Measurements from ENCODE around the gene ALDH2. TPM values are rescaled to one million over a fixed set of nuclear protein-coding genes. Genes with fewer than 3 reads are reported as not detected.
"Not testable (repeated sequence)": the region's sequence is repeated elsewhere in the genome, so short reads cannot be mapped to it uniquely, and the experiment has no call there.

ALDH2 gene
- total and polyA plus RNA-seq, 2 of the 8 experiments (the other 6 are each of a cell fraction or from before 2014, with no cell fraction given): 25.4 to 43.8 TPM

DNA sequence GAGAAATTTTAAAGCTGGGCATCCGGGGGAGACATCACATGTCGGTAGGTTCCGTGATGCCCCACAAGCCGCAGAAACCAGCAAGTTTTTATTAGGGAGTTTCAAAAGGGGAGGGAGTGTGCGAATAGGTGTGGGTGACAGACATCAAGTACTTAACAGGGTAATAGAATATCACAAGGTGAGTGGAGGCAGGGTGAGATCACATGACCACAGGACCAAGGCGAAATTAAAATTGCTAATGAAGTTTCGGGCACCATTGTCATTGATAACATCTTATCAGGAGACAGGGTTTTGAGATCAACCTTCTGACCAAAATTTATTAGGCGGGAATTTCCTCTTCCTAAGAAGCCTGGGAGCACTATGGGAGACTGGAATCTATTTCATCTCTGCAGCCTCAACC, 54.1 kb downstream of the ALDH2 start:
- H3K4me2 ChIP-seq (ENCODE audit: insufficient read depth in 1 of 2, low read depth in 2 of 2, low read length in 2 of 2); H3K4me3 ChIP-seq (ENCODE audit: extremely low read depth in 1 of 4, insufficient read depth in 2 of 4, low read depth in 3 of 4, low read length in 4 of 4); H2AFZ ChIP-seq (ENCODE audit: low read length); H4K20me1 ChIP-seq (replicated peaks in 1 of 2; ENCODE audit: control insufficient read depth in 1 of 2, insufficient read depth in 2 of 2, low read length in 2 of 2); H4K91ac ChIP-seq (replicated peaks; ENCODE audit: insufficient read length, low read length); H3K56ac ChIP-seq (replicated peaks; ENCODE audit: insufficient read length, low read depth, low read length); H3K27me3 ChIP-seq (replicated peaks in 1 of 4; ENCODE audit: control insufficient read depth in 3 of 4, extremely low read depth in 1 of 4, insufficient read depth in 3 of 4, low read length in 3 of 4); H3K18ac ChIP-seq (ENCODE audit: extremely low read depth, low read length); CTCF ChIA-PET (ENCODE audit: partially characterized antibody); H3K79me2 ChIP-seq (ENCODE audit: control insufficient read depth in 1 of 2, insufficient read depth in 2 of 2, low read length in 2 of 2); H2BK5ac ChIP-seq (ENCODE audit: low read depth, low read length); H4K5ac ChIP-seq (ENCODE audit: insufficient read length, low read depth, low read length); DNase-seq (ENCODE audit: low read depth in 1 of 2, low spot score in 2 of 2); H3K27ac ChIP-seq (ENCODE audit: low read depth, low read length); H2BK12ac ChIP-seq (ENCODE audit: low read depth, low read length); H3K36me3 ChIP-seq (ENCODE audit: control insufficient read depth in 2 of 4, insufficient read depth in 4 of 4, low read length in 3 of 4); H3K4ac ChIP-seq (replicated peaks; ENCODE audit: insufficient read length, low read depth, low read length); H3K23ac ChIP-seq (ENCODE audit: insufficient read length); H2BK120ac ChIP-seq (replicated peaks; ENCODE audit: low read depth, low read length); H3K79me1 ChIP-seq (ENCODE audit: low read depth, low read length); H2BK15ac ChIP-seq (ENCODE audit: low read length); H3K14ac ChIP-seq (ENCODE audit: insufficient read length); FAIRE-seq; H2BK20ac ChIP-seq (ENCODE audit: low read length); H2AK5ac ChIP-seq (ENCODE audit: low read depth, low read length); H3K9me3 ChIP-seq (ENCODE audit: insufficient read depth in 2 of 2, low read depth in 1 of 2, low read length in 1 of 2); H4K8ac ChIP-seq (ENCODE audit: extremely low read depth, insufficient read depth, low read length); H3K9ac ChIP-seq (replicated peaks in 1 of 4; ENCODE audit: extremely low read depth in 1 of 4, low read depth in 3 of 4, low read length in 3 of 4); H3K4me1 ChIP-seq (replicated peaks in 1 of 4; ENCODE audit: control insufficient read depth in 3 of 4, insufficient read depth in 4 of 4, low read length in 3 of 4); H3K23me2 ChIP-seq (ENCODE audit: low read depth, low read length); POLR2A ChIA-PET (ENCODE audit: partially characterized antibody): not testable (repeated sequence)
- 84% methylated on average over 8 of the region's 8 CpGs; no CpG with 5 or more reads in 1 of the 2 experiments for WGBS, 2 experiments (ENCODE audit: extremely low coverage in 1 of 2, insufficient coverage in 1 of 2, insufficient read length in 1 of 2, insufficient replicate concordance in 2 of 2, low coverage in 1 of 2, low lambda C conversion rate in 2 of 2, missing lambda C conversion rate in 1 of 2)
